Endothelial cell of umbilical vein (primary cell): Measurements from ENCODE around the gene FAM222A. TPM values are rescaled to one million over a fixed set of nuclear protein-coding genes. Genes with fewer than 3 reads are reported as not detected.

Source experiments
- BruUV-seq: library from RNA; stranded (reverse); fragments of 400-500 nt; replicated peaks from 2 replicates; lab custom pipeline; 2021; lab: Mats Ljungman, UMichigan
- CTCF ChIA-PET: fragments of 300-600, 350-600 bp; sonication (Branson Sonifier 250); formaldehyde crosslinking; loops from one replicate; lab custom pipeline; 2021; ENCODE audit warnings: antibody characterized with exemption, inconsistent platforms; lab: Charles Lee
- POLR2A ChIA-PET: fragments of 300-600, 350-600 bp; sonication (Branson Sonifier 250); formaldehyde crosslinking; loops from one replicate; lab custom pipeline; 2021; ENCODE audit warnings: antibody characterized with exemption, inconsistent platforms; lab: Charles Lee
- DNase-seq: peaks from one replicate; pipeline ENCODE4 v3.0.0-alpha.2; 2011; ENCODE audit warnings: low read depth, low spot score
- FAIRE-seq: peaks from 2 replicates; lab custom pipeline; 2011; peaks lifted over from hg19 to GRCh38; lab: Jason Lieb, UNC
- H2AFZ ChIP-seq: 2 replicates; pipeline ENCODE4 v1.6.0; 2012; ENCODE audit warnings: low read depth, low read length, control low read depth, inconsistent platforms
- H3K27ac ChIP-seq: 2 replicates; pipeline ENCODE4 v1.5.1; 2011; ENCODE audit warnings: low read depth, mild to moderate bottlenecking, control low read depth, low read length, moderate library complexity; ENCODE audit not compliant: insufficient read depth
- H3K27me3 ChIP-seq, 2 experiments: 2 replicates each; pipeline versions ENCODE4 v1.6.0 to v1.6.1; 2011; ENCODE audit warnings: low read length in 2 of 2, mixed read lengths in 1 of 2; ENCODE audit not compliant: control insufficient read depth in 2 of 2, insufficient read depth in 2 of 2
- H3K36me3 ChIP-seq, 2 experiments: 2 replicates in 1 of 2; 3 replicates in 1 of 2; pipeline ENCODE4 v1.5.1; 2011; ENCODE audit warnings: low read length in 2 of 2, mild to moderate bottlenecking in 1 of 2, moderate library complexity in 1 of 2; ENCODE audit not compliant: control insufficient read depth in 2 of 2, insufficient read depth in 2 of 2; ENCODE audit errors: extremely low read depth in 1 of 2
- H3K4me1 ChIP-seq: 3 replicates; pipeline ENCODE4 v1.5.1; 2011; ENCODE audit warnings: mild to moderate bottlenecking, low read length; ENCODE audit not compliant: control insufficient read depth, insufficient read depth; ENCODE audit errors: extremely low read depth
- H3K4me2 ChIP-seq: 2 replicates; pipeline ENCODE4 v1.6.1; 2011; ENCODE audit warnings: low read length, control low read depth, mixed read lengths; ENCODE audit not compliant: insufficient read depth
- H3K4me3 ChIP-seq, 3 experiments: fragments of 200-600 bp in 1 of 3; sonication (generic), shearing (Covaris generic) in 1 of 3; replicated peaks in 1 of 3; 2 replicates each; pipeline ENCODE4 v1.5.1; 2011 to 2016; ENCODE audit warnings: control low read depth in 3 of 3, low read length in 3 of 3, mild to moderate bottlenecking in 2 of 3, inconsistent platforms in 1 of 3, low read depth in 1 of 3, moderate library complexity in 1 of 3; ENCODE audit not compliant: insufficient read depth in 1 of 3
- H3K79me2 ChIP-seq: 2 replicates; pipeline ENCODE4 v1.6.0; 2012; ENCODE audit warnings: low read length, inconsistent platforms; ENCODE audit not compliant: control insufficient read depth, insufficient read depth
- H3K9ac ChIP-seq: replicated peaks from 2 replicates; pipeline ENCODE3; 2011; ENCODE audit warnings: low read length, control low read depth; ENCODE audit not compliant: insufficient read depth; ENCODE audit errors: extremely low read depth
- H3K9me1 ChIP-seq: replicated peaks from 3 replicates; pipeline ENCODE4 v1.6.0; 2011; ENCODE audit warnings: mild to moderate bottlenecking, low read length; ENCODE audit not compliant: control insufficient read depth, insufficient read depth; ENCODE audit errors: extremely low read depth
- H3K9me3 ChIP-seq: replicated peaks from 2 replicates; pipeline ENCODE4 v1.5.1; 2012; ENCODE audit warnings: low read length, inconsistent platforms; ENCODE audit not compliant: control insufficient read depth, insufficient read depth
- H4K20me1 ChIP-seq: replicated peaks from 2 replicates; pipeline ENCODE3; 2011; ENCODE audit warnings: mild to moderate bottlenecking, low read length; ENCODE audit not compliant: control insufficient read depth, insufficient read depth; ENCODE audit errors: extremely low read depth
- EZH2 ChIP-seq: IDR thresholded peaks from 2 replicates; pipeline ENCODE4 v1.6.1; 2012; ENCODE audit warnings: borderline replicate concordance, low read depth, mild to moderate bottlenecking, moderate library complexity, low read length, inconsistent platforms; ENCODE audit not compliant: severe bottlenecking
- FOS ChIP-seq: IDR thresholded peaks from 2 replicates; pipeline ENCODE4 v1.6.1; 2011; ENCODE audit warnings: mild to moderate bottlenecking, low read length, moderate library complexity, borderline replicate concordance; ENCODE audit not compliant: insufficient read depth
- GATA2 ChIP-seq: IDR thresholded peaks from 2 replicates; pipeline ENCODE4 v1.7.0; 2011; ENCODE audit warnings: low read depth, mild to moderate bottlenecking, moderate library complexity, mixed read lengths, low read length; ENCODE audit not compliant: insufficient read length, insufficient read depth
- JUN ChIP-seq: IDR thresholded peaks from 2 replicates; pipeline ENCODE4 v1.6.1; 2011; ENCODE audit warnings: borderline replicate concordance, low read depth; ENCODE audit not compliant: insufficient read length, insufficient read depth
- MYC ChIP-seq: IDR thresholded peaks from one replicate; pipeline ENCODE4 v1.6.1; 2011; ENCODE audit warnings: mild to moderate bottlenecking, low read depth, low read length
- POLR2A ChIP-seq: IDR thresholded peaks from 2 replicates; pipeline ENCODE4 v1.6.1; 2012; ENCODE audit warnings: low read depth, mild to moderate bottlenecking, control low read depth, low read length
- POLR2AphosphoS5 ChIP-seq: IDR thresholded peaks from 2 replicates; pipeline ENCODE4 v1.6.1; 2012; ENCODE audit warnings: low read depth, mild to moderate bottlenecking, control low read depth, low read length, moderate library complexity; ENCODE audit not compliant: insufficient read depth
- dilution Hi-C: fragments of 300-500 bp; cut with MboI; formaldehyde crosslinking; loops from one replicate; pipeline ENCODE4 v1.15.0; 2019; ENCODE audit warnings: low sequenced_read_pairs; ENCODE audit not compliant: extremely low pct_ligation_motif_present
- intact Hi-C: fragments of 100-400 bp; cut with micrococcal nuclease; formaldehyde crosslinking; loops from one replicate; pipeline ENCODE4 v1.10.0; 2022
- polyA plus RNA-seq, 4 experiments: library from polyadenylated mRNA; depleted of rRNA in 3 of 4; stranded (reverse) in 3 of 4; unstranded in 1 of 4; fragments of >200 nt; gene quantifications; 2 replicates each; pipeline versions ENCODE4 v1.2.1 to v1.2.3, GENCODE V29; 2011 to 2012; ENCODE audit warnings: missing spikeins in 1 of 4
- total RNA-seq: library from RNA; stranded (reverse); gene quantifications from 2 replicates; pipeline ENCODE4 v1.2.3, GENCODE V29; 2021
- TF ChIP-seq, protein P1 (sequence below), 2 donors: IDR thresholded peaks; 1 replicate in 1 of 2; 2 replicates in 1 of 2; pipeline ENCODE4 v1.5.1; 2011; ENCODE audit warnings: low read length in 2 of 2, mild to moderate bottlenecking in 2 of 2, moderate library complexity in 2 of 2, control low read depth in 1 of 2, inconsistent platforms in 1 of 2, low read depth in 1 of 2; ENCODE audit not compliant: insufficient read depth in 1 of 2; ENCODE audit errors: extremely low read depth in 1 of 2
- TF ChIP-seq, protein P2 (sequence below): IDR thresholded peaks from 2 replicates; pipeline ENCODE4 v1.6.1; 2011; ENCODE audit not compliant: insufficient read depth, insufficient read length

FAM222A gene
- total and polyA plus RNA-seq, 2 donors (not counting 3 experiments of a cell fraction or from before 2014, with no cell fraction given): 0.62 to 1.7 TPM

DNA sequence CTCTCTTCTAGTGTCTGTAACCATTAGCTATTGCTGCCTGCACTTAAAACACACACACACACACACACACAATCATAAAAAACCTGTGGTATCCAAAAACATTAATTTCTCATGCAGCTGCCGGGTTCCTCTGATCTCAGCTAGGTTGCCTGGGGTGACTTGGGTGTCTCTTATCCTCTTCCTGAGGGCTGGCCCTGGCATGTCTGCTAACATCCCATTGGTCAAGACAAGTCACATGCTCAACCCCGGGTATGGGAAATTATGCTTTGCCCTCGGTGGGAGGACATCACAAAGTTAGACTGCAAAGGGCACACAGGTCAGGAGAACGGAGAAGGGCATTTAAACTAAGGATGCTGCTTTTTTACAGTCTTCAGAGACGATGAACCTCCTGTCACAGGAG lies 63.9 kb downstream of the FAM222A start:
- peak; percentile 14 for DNase-seq
- H3K36me3 ChIP-seq: no peaks in the 10 kb centered on the region
- FAIRE-seq: peak; percentile 63
- no peak overlapping the region for H3K4me2 ChIP-seq
- no peaks in the 10 kb centered on the region for H3K4me1 ChIP-seq
- TF ChIP-seq POLR2A: no peak
- TF ChIP-seq EZH2: no peak
- TF ChIP-seq POLR2AphosphoS5: no peak
- TF ChIP-seq, protein P1, sequence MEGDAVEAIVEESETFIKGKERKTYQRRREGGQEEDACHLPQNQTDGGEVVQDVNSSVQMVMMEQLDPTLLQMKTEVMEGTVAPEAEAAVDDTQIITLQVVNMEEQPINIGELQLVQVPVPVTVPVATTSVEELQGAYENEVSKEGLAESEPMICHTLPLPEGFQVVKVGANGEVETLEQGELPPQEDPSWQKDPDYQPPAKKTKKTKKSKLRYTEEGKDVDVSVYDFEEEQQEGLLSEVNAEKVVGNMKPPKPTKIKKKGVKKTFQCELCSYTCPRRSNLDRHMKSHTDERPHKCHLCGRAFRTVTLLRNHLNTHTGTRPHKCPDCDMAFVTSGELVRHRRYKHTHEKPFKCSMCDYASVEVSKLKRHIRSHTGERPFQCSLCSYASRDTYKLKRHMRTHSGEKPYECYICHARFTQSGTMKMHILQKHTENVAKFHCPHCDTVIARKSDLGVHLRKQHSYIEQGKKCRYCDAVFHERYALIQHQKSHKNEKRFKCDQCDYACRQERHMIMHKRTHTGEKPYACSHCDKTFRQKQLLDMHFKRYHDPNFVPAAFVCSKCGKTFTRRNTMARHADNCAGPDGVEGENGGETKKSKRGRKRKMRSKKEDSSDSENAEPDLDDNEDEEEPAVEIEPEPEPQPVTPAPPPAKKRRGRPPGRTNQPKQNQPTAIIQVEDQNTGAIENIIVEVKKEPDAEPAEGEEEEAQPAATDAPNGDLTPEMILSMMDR (IDR thresholded peaks at IDR 0.05; ENCODE audit: extremely low read depth in 1 of 2, insufficient read depth in 1 of 2, low read depth in 1 of 2, low read length in 2 of 2): no peak
- TF ChIP-seq, protein P2, sequence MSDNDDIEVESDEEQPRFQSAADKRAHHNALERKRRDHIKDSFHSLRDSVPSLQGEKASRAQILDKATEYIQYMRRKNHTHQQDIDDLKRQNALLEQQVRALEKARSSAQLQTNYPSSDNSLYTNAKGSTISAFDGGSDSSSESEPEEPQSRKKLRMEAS: no peak
- TF ChIP-seq JUN: no peak
- TF ChIP-seq MYC: no peak
- no peak for TF ChIP-seq FOS
- TF ChIP-seq GATA2: no peak
- no peaks in the 10 kb centered on the region for H3K79me2 ChIP-seq
- H3K27ac ChIP-seq: no peak overlapping the region
- CTCF ChIA-PET: interaction anchor here (3.2 to 7.3 kb wide), 4 partner anchors 181 to 350 kb away, joined by 29 to 252 read pairs (median 116); no protein-coding TSS in a partner anchor
- no TSS peak for BruUV-seq
- intact Hi-C loops: loop anchor here (5.0 kb wide), 1 partner anchor 60 kb away; no protein-coding TSS in a partner anchor
- dilution Hi-C loops: no loop called here
- no peak overlapping the region for H2AFZ ChIP-seq
- no peaks in the 10 kb centered on the region for H3K9me1 ChIP-seq
- no peak overlapping the region for H3K9ac ChIP-seq
- H4K20me1 ChIP-seq: no peaks in the 10 kb centered on the region
- H3K27me3 ChIP-seq: no peaks in the 10 kb centered on the region
- H3K4me3 ChIP-seq: no peak overlapping the region
- POLR2A ChIA-PET: no interaction called here
- H3K9me3 ChIP-seq: no peaks in the 10 kb centered on the region
